CD4-positive, alpha-beta T cell treated with Interleukin-15 for 1 hour (primary cell): ENCODE data around the gene R3HDM2.
"Not testable (repeated sequence)": the region's sequence is repeated elsewhere in the genome, so short reads cannot be mapped to it uniquely, and the experiment has no call there.

Experiments
- DNase-seq: peaks from one replicate; pipeline ENCODE4 v3.0.0-alpha.2; 2020

The R3HDM2 gene

GRCh38 chr12:57370696-57371095, 60.1 kb downstream of the R3HDM2 start:
- DNase-seq = no peak

GRCh38 chr12:57370072-57370471, 60.8 kb downstream of the R3HDM2 start:
- no peak for DNase-seq

DNA sequence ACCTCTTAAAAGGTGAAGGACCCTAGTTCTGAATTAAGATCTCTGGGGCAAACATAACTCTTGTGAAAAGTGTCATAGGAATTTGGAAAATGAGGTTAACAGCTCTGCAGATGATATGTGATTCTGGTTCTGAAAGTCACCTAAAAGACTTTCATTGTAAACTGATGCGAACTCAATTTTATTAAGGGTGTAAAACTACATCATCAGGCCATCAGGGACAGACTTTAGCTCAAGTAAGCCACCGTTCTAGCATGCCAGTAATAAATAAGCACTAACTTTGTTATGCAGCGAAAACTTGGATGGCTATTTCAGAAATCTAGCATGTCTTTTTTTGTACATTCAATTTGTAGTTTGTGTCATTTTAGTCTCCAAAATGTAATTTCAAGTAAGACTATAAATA, 61.6 kb downstream of the R3HDM2 start:
- DNase-seq = no peak

- no peak for DNase-seq
These were observed 62.3 kb downstream of the R3HDM2 start for GRCh38 chr12:57368349-57369095.

GRCh38 chr12:57367121-57367520, 63.7 kb downstream of the R3HDM2 start:
- DNase-seq = no peak

DNA sequence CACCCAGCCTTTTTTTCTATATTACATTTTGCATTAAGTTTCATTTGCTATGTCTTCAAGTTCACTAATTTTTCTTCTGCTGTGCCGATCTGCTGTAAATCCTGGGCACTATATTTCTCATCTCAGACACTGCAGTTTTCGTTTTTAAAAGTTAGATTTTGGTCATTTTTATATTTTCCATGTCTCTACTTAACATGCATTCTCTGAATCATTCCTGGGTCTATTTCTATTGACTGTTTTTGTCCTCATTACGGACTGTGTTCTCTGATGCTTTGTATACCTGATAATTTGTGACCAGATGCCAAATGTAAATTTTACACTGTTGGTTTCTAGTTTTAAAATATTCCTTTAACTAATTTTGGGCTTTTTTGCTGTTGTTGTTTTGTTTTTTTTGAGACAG, 64.5 kb downstream of the R3HDM2 start:
- DNase-seq = no peak

DNA sequence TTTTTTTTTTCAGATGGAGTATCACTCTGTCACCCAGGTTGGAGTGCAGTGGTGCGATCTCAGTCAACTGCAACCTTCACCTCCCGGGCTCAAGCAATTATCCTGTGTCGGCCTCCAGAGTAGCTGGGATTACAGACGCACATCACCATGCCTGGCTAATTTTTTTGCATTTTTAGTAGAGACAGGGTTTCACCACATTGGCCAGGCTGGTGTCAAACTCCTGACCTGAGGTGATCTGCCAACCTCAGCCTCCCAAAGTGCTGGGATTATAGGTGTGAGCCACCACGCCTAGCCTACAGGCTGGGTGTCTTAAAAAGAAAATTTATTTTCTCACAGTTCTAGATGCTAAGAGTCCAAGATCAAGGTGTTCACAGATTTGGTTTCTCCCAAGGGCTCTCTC, 66.7 kb downstream of the R3HDM2 start:
- not testable (repeated sequence) for DNase-seq

- no peak for DNase-seq
These were observed 70.4 kb downstream of the R3HDM2 start for GRCh38 chr12:57360468-57360867.

- DNase-seq = no peak
These were observed 72.2 kb downstream of the R3HDM2 start for GRCh38 chr12:57358646-57359045.

DNA sequence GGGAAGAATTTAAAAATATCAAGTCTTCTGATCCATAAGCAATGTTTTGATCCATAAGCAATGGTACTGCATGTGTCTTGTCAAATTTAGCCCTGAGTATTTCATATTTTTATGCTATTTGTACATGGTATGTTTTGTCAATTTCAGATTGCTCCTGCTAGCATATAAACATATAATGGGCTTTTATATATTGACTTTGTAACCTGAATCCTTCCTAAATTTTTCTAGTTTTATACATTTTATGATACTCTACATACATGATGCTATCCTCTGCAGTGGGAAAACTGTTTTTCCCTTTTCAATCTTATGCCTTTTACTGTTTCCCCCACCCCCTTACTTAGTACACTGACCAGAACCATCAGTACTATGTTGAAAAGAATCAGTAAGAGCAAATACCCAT, 75.1 kb downstream of the R3HDM2 start:
- no peak for DNase-seq

DNA sequence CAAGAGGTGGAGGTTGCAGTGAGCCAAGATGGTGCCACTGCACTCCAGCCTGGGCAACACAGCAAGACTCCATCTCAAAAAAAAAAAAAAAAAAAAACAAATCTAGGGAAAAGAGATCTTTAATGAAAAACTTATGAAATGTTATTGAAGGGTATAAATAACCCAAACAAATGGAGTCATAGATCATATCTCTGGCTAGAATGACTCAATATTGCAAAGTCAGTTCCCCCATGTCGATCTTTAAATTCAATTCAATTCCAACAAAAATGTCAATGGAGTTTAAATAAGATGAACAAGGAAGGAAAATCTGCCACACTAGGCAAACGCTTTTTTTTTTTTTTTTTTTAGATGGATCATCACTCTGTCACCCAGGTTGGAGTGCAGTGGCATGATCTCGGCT, 78.7 kb downstream of the R3HDM2 start:
- no peak for DNase-seq

- no peak for DNase-seq
These were observed 83.6 kb downstream of the R3HDM2 start for GRCh38 chr12:57347284-57347683.

DNA sequence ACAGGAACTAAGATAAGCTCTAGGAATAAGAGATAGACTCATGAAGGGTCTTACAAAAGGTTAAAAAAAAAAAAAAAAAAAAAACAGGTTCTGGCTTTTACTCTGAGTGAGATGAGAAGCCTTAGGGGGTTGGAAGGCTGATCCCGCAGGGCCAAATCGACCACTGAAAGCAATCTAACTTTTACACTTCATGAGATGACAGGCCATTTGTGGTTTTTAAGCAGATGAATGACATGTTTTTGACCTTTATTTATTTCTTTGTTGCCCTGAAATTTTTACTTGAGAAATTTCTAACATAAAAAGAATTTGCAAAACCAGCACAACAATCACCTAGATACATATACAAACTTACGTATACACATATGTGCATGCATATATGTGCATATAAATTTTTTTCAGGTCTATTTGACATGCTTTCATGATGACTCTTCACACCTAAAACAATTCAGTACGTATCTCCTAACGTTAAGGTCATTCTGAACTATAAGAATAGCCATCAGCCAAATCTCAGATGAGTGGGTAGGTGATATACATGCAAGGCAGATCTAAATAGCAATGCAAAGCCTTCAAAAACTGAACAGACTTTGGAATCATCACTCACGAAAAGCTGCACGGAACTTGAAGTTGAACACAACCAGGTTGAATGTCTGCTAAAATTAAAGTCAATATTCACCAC, 87.0 kb downstream of the R3HDM2 start:
- no peak for DNase-seq

DNA sequence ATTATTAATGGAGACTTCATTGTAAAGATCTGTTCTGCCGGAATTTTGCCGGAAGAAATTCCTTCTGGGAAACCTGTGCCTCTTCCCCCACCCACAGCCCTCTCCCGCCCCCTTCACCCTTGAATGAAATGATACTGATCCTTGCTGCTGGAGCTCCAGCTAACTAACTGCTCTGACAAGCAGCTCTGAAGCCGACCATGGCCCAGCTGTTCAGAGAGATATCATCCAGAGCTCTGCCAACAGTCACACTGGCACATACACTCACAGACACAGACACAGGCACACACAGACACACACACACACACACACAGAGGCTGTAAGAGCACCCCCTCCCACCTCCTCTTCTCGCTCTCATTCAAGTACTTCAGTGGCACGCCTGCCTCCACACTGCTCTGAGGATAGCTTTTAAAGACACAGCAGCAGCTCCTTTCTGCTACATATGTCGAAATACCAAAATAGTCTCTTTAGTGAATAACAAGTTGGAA, 88.6 kb downstream of the R3HDM2 start:
- DNase-seq = no peak

DNA sequence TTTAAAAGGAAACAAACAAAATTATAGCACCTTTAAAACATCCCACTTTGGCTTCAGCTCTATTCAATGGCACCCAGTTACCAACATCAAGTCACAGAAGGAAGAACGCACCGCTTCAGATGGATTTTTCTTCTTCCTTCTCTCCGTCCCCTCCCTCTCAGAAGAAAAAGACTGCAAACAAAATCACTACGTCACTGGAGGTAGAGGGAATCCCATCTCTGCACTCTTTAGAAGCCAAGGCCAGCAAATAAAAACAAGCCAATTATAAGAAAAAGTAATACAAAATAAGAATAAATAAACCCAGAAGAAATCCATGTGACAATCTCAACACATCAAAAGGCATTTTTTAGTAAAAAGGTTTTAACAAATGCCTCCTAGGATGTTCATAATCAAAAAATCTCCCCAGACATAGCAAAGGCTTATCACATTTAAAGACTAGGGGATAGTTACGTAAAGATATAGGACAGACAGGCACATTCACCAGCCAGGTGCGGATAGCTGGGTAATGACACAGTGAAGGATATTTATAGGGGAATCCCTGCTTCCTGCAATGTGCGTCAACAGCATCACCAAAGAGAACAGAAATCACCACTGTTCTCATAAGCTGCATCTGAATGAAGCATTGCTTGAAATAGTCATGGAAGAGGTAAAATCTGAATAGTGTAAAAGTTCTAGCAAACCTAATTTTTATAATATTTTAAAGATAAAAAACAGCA, 89.4 kb downstream of the R3HDM2 start:
- DNase-seq = no peak

DNA sequence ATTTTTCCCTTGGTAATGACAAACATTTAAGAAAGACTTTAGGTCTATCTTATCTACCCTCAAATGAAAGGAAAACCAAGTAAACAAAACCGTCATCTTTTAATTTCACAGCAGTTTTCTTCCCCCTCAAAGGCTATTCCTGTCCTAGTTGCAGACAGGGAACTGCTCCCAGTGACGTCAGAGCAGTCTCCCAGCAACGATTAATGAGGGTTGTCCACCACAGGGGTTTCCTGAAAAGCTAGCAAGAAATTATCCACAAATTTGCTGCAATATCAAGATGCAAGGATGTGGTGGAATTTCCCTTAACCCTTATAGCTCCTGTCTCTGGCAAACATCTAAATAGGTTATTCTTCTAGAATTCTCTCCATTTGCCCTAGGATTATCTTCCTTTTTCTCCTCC, 90.7 kb downstream of the R3HDM2 start:
- peak; percentile 51 for DNase-seq

DNA sequence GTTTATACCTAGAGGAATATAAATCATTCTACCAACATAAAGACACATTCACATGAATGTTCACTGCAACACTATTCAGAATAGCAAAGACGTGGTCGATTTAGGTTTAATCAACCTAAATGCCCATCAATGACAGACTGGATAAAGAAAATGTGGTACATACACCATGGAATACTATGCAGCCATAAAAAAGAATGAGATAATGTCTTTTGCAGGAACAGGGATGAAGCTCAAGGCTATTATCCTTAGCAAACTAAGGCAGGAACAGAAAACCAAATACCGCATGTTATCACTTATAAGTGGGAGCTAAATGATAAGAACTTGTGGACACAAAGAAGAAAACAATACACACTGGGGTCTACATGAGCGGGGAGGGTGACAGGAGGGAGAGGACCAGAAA, 94.5 kb downstream of the R3HDM2 start:
- not testable (repeated sequence) for DNase-seq

- DNase-seq = no peak
These were observed 96.6 kb downstream of the R3HDM2 start for GRCh38 chr12:57334219-57334618.

GRCh38 chr12:57332646-57333312, 98.1 kb downstream of the R3HDM2 start:
- no peak for DNase-seq

DNA sequence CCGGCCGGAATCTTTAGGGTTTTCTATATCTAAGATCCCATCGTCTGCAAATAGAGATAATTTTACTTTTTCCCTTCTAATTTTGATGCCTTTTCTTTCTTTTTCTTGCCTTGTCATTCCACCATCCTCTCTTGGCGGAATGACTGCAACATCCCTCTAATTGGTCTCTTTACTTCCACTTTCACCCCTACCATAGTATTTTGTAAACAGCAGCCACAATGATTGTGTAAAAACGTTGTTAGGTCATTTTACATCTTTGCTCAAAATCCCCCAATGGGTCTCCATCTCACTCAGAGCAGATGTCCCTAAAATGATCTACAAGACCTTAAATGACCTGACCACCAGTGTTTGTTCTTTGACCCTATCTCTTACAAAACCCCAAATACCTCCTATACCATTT, 99.9 kb downstream of the R3HDM2 start:
- no peak for DNase-seq

DNA sequence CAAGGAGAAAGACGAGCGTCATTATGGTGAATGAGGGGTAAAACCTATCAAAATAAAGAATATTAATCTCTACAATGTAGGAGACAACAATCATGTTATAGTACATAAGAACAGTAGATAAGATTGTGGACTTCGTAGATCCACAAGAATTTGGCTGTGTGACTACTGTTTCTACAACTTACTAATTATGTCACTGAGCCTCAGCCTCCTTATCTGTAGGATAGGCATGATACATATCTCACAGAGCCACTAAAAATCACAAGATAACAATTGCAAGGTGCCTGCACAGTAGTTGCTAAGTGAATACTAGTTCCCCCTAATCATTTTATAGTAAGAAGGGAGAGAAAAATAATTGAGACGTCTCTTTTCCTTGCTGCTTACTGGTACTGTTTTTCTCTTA, 101.6 kb downstream of the R3HDM2 start:
- DNase-seq = no peak

- no peak for DNase-seq
These were observed 105.4 kb downstream of the R3HDM2 start for GRCh38 chr12:57325395-57325794.

DNA sequence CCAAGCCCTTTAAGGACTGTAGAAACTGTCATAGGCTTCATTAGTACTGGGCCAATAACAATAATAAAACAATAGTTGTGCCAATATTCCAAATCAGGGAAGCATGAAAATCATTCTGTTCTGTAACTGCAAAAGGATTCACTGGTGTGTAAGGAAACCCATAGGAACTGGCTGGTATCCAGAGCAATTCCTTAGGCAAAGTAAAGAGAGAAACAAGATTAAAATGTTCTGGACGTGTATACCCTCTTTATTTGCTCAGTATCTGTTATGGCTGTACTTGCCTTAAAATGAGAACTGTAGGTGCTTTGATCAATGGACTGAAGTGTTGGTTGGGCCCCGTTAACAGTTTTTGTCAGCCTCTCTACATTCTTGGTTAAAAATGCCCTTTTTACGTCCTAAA, 107.4 kb downstream of the R3HDM2 start:
- DNase-seq = no peak
